ENCODE results near the gene SLFNL1.

- TF ChIP-seq POLR2A (IDR thresholded peaks at IDR 0.05; ENCODE audit: low read length): no peak
- TF ChIP-seq GATA1 (IDR thresholded peaks at IDR 0.05; ENCODE audit: low read depth, low read length): no peak
These were observed 2.2 kb downstream of the SLFNL1 start for GRCh38 chr1:41019353-41019745.

All from erythroblast (primary cell).